Thymus (tissue), 11 donors: ENCODE data around the gene GLP1R. TPM values are rescaled to one million over a fixed set of nuclear protein-coding genes. Genes with fewer than 3 reads are reported as not detected.

Experiments
- DNase-seq, 9 donors: peaks; one replicate each; pipeline ENCODE4 v3.0.0-alpha.2; 2013; ENCODE audit warnings: low spot score in 9 of 9, low read depth in 6 of 9, missing footprints in 1 of 9
- H3K27ac ChIP-seq, 2 donors: one replicate each; pipeline ENCODE4 v1.5.1; 2013; ENCODE audit warnings: control low read depth in 1 of 2, low read depth in 1 of 2, low read length in 1 of 2, mild to moderate bottlenecking in 1 of 2, moderate library complexity in 1 of 2
- H3K27me3 ChIP-seq, 2 donors: one replicate each; pipeline ENCODE4 v1.5.1; 2013; ENCODE audit warnings: low read length in 1 of 2; ENCODE audit not compliant: control insufficient read depth in 2 of 2, insufficient read depth in 1 of 2
- H3K36me3 ChIP-seq, 2 donors: one replicate each; pipeline ENCODE4 v1.5.1; 2013; ENCODE audit warnings: low read length in 1 of 2, mild to moderate bottlenecking in 1 of 2, moderate library complexity in 1 of 2; ENCODE audit not compliant: control insufficient read depth in 2 of 2, insufficient read depth in 2 of 2
- H3K4me1 ChIP-seq, 2 donors: one replicate each; pipeline ENCODE4 v1.5.1; 2013; ENCODE audit warnings: low read length in 2 of 2; ENCODE audit not compliant: control insufficient read depth in 2 of 2, insufficient read depth in 2 of 2
- H3K4me3 ChIP-seq, 2 donors: one replicate each; pipeline ENCODE4 v1.5.1; 2013; ENCODE audit warnings: low read length in 2 of 2, control low read depth in 1 of 2, mild to moderate bottlenecking in 1 of 2
- H3K9me3 ChIP-seq, 2 donors: one replicate each; pipeline ENCODE4 v1.5.1; 2013; ENCODE audit warnings: low read length in 1 of 2, mild to moderate bottlenecking in 1 of 2; ENCODE audit not compliant: control insufficient read depth in 2 of 2, insufficient read depth in 1 of 2
- WGBS: extraction: QIAGEN DNeasy Blood & Tissue Kit; methylation state at CpG from one replicate; pipeline ENCODE4 v1.1.7; 2013; 5-methylcytosine and 5-hydroxymethylcytosine counted together
- polyA plus RNA-seq: library from polyadenylated mRNA; stranded (reverse); fragments of 200-250 nt; gene quantifications from one replicate; pipeline ENCODE4 v1.2.3, GENCODE V29; 2013
- total RNA-seq: library from RNA; stranded (reverse); fragments of 120-200 nt; gene quantifications from one replicate; pipeline ENCODE4 v1.2.4, GENCODE V29; 2013
- donor health status: healthy.

GLP1R gene
- total and polyA plus RNA-seq, 2 donors, result under 0.01 to 0.07 TPM

DNA sequence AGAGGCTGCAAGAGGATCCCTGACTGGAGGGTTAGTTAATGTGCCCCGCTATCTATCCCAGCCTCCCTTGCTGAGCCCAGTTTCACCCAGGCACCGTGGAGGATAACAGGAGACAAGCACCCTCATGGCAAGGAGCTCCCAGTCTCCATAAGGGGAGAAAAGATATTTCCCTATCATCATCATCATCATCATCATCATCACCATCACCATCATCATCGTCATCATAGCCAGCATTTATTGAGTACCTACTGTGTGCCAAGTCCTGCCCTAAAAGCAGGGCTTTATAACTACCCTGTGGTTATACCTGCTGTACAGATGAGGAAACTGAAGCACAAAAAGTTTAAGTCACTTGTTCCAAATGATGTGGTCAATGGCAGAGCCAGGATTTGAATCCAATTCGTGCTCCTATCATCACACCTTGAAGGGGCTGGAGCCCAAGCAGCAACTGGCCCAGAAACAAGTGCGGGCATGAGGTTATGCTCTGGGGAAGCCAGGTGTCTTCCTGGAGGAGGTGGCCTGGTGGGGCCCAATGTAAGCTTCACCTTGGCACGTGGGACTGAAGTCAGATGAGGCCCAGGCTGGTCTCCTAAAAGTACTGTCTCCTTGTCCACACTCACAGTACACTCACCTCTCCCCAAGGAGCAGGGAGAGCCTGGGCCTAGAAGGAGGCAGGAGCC lies 10.0 kb downstream of the GLP1R start:
- Histone ChIP-seq H3K27ac (no peak overlapping the region), H3K27me3 (peaks cover 0 to 24% of the 10 kb centered on the region in 2 donors)
- no peak for DNase-seq

GRCh38 chr6:39059496-39060310 lies 11.1 kb downstream of the GLP1R start:
- WGBS, result 82% methylated on average over 14 of the region's 14 CpGs
- H3K9me3 ChIP-seq, result no peaks in the 10 kb centered on the region
- no peaks in the 10 kb centered on the region for H3K4me1 ChIP-seq
- H3K27me3 ChIP-seq, result peaks cover 0 to 21% of the 10 kb centered on the region in 2 donors
- no peak for DNase-seq
- H3K4me3 ChIP-seq, result no peak overlapping the region
- H3K27ac ChIP-seq, result no peak overlapping the region
- no peaks in the 10 kb centered on the region for H3K36me3 ChIP-seq

More for the DNA sequence above, 10.0 kb downstream of the GLP1R start:
- Histone ChIP-seq H3K4me1 (no peaks in the 10 kb centered on the region), H3K4me3 (no peak overlapping the region), H3K9me3 (no peaks in the 10 kb centered on the region), H3K36me3 (no peaks in the 10 kb centered on the region)
- 85% methylated on average over 6 of the region's 6 CpGs for WGBS

DNA sequence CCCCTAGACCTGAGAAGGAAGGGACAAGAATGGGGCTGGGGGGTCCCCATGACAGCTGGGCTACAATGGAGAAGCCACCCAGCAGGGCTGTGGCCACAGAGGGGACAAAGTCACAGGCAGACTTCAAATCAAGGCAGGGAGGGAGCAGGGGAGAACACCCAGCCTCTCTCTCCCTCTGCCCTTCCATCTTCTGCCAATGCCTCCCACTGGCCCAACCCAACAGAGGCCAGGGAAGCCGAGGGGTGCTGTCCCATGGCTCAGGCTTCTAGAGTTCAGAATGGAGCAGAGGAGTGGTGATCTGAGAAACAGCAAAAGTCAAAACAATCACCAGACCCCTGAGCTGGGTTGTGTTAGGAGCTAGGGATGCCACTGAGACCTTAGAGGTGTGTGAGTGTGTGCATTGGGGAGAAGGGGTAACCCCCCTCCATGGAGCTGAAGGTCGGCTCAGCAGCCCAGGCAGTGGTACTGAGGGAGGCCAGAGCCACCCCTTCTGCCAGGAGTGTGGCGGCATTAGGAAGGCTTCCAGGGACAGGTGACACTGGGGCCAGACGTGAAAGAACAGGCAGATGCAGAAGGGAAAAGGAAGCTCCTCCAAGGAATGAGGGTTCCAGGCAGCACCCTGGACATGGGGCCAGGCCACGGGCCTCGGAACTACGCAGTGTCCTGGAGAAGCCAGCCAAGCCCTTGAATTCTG lies 12.0 kb downstream of the GLP1R start:
- Histone ChIP-seq H3K4me3 (no peak overlapping the region), H3K4me1 (no peaks in the 10 kb centered on the region), H3K27me3 (peaks cover 0 to 23% of the 10 kb centered on the region in 2 donors), H3K36me3 (no peaks in the 10 kb centered on the region), H3K27ac (no peak overlapping the region), H3K9me3 (no peaks in the 10 kb centered on the region)
- 88% methylated on average over 7 of the region's 7 CpGs for WGBS
- no peak for DNase-seq

DNA sequence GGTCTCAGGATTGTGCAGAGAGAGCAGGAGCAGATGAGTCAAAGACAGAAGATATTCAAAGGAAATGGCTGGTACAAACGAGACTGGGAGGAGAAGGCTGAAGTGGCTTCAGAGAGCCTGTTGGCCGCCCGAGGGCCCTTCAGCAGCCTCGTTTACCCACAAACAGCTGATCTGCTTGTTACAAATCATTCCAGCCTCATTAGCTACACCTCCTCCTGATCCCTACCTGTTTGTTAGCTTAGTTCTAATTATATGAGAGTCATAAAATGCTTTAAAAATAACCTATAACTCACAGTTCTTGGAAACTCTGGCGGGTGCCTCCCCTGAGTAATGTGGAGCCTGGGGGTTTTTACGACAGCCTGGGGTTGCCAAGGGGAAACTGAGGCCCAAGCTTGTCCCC lies 12.6 kb downstream of the GLP1R start:
- Histone ChIP-seq H3K4me1 (no peaks in the 10 kb centered on the region), H3K9me3 (no peaks in the 10 kb centered on the region), H3K4me3 (no peak overlapping the region), H3K36me3 (no peaks in the 10 kb centered on the region), H3K27ac (no peak overlapping the region), H3K27me3 (peaks cover 0 to 25% of the 10 kb centered on the region in 2 donors)
- WGBS, result 69% methylated on average over 6 of the region's 6 CpGs
- DNase-seq, result no peak

DNA sequence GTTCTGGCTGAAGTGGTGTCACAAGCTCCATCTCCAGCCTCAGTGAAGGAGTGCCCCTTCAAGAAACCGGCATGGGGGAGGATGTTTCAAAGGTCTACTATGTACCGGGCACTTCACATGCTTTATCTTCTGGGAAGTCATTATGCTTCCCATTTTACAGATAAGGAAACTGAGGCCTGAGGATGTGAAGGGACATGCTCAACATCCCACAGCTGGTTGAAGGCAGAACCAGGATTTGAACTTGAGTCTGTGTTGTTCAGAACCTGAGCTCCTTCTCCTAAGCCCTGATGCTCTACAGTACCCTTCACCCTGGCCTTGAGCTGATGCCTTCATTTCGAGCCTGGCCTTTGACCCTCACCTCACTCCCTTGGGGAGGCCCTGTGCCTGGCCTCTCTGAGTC lies 13.0 kb downstream of the GLP1R start:
- no peak overlapping the region for H3K4me3 ChIP-seq
- H3K4me1 ChIP-seq, result no peaks in the 10 kb centered on the region
- WGBS, result 93% methylated on average over 3 of the region's 3 CpGs
- H3K9me3 ChIP-seq, result no peaks in the 10 kb centered on the region
- peaks cover 0 to 25% of the 10 kb centered on the region in 2 donors for H3K27me3 ChIP-seq
- no peak for DNase-seq
- H3K36me3 ChIP-seq, result no peaks in the 10 kb centered on the region
- H3K27ac ChIP-seq, result no peak overlapping the region

DNA sequence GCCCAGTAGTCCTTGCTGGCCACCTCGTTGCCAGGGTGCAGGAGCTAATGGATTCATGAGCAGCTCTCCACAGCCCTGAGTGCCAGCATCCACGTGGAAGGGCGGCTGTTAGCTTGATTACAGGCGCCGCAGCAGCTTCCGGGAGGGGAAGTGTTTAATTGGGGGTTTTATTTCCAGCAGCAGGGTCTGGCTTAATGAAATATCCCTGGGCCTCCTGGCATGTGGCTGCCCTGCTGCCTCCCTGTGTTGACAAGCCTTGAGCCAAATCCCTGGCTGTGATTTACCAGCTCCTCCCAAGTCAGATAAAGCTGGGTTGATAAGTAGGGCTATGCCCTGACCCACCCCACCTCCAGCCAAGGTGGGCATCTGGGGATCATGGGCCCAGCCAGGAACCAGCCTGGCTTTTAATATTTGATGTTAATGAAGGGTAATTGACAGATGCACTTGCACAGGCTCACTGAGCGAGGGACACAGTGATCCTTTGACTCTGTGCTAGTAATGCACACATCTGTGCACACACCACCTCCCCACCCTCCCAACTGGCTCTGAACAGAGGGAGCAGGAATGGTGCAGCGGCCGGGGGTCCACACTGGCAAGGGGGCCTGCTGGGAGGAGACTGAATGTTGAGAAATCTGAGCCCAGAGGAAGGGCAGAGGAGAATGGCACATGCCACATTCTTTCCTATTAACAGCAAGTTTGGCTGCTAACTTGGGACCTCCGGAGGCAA lies 13.6 kb downstream of the GLP1R start:
- Histone ChIP-seq H3K9me3 (no peaks in the 10 kb centered on the region), H3K4me1 (no peaks in the 10 kb centered on the region), H3K4me3 (no peak overlapping the region), H3K27me3 (peaks cover 0 to 25% of the 10 kb centered on the region in 2 donors), H3K27ac (no peak overlapping the region), H3K36me3 (no peaks in the 10 kb centered on the region)
- no peak for DNase-seq
- WGBS, result 73% methylated on average over 10 of the region's 10 CpGs

GRCh38 chr6:39063526-39063925 lies 14.9 kb downstream of the GLP1R start:
- peaks cover 0 to 25% of the 10 kb centered on the region in 2 donors for H3K27me3 ChIP-seq

GRCh38 chr6:39065561-39065960 lies 17.0 kb downstream of the GLP1R start:
- H3K4me1 ChIP-seq, result no peaks in the 10 kb centered on the region
- H3K4me3 ChIP-seq, result no peak overlapping the region
- H3K9me3 ChIP-seq, result no peaks in the 10 kb centered on the region
- no peaks in the 10 kb centered on the region for H3K36me3 ChIP-seq
- DNase-seq, result no peak
- WGBS, result 96% methylated on average over 8 of the region's 8 CpGs
- H3K27me3 ChIP-seq, result peaks cover 0 to 20% of the 10 kb centered on the region in 2 donors
- no peak overlapping the region for H3K27ac ChIP-seq

More at GRCh38 chr6:39063526-39063925, 14.9 kb downstream of the GLP1R start:
- H3K4me1 ChIP-seq, result no peaks in the 10 kb centered on the region
- no peak overlapping the region for H3K4me3 ChIP-seq
- 81% methylated on average over 1 of the region's 1 CpG for WGBS
- no peak for DNase-seq
- no peak overlapping the region for H3K27ac ChIP-seq
- no peaks in the 10 kb centered on the region for H3K9me3 ChIP-seq
- no peaks in the 10 kb centered on the region for H3K36me3 ChIP-seq
